GM23248 (cell line): ENCODE measurements around the gene FNTB. TPM values are rescaled to one million over a fixed set of nuclear protein-coding genes. Genes with fewer than 3 reads are reported as not detected.

Experiments
- DNase-seq: peaks from one replicate; pipeline ENCODE4 v3.0.0-alpha.2; 2015
- H2AFZ ChIP-seq: fragments of 200-600 bp; sonication (generic); 2 replicates; pipeline ENCODE4 v1.6.1; 2016; ENCODE audit warnings: antibody characterized with exemption
- H3F3A ChIP-seq: fragments of 200-600 bp; sonication (generic); 2 replicates; pipeline ENCODE4 v1.6.1; 2016; ENCODE audit warnings: mild to moderate bottlenecking, antibody characterized with exemption, mixed run types; ENCODE audit not compliant: insufficient read depth
- H3K27ac ChIP-seq: fragments of 200-600 bp; sonication (generic); 2 replicates; pipeline ENCODE4 v1.5.1; 2016; ENCODE audit warnings: mild to moderate bottlenecking
- H3K27me3 ChIP-seq: fragments of 200-600 bp; sonication (generic); replicated peaks from 2 replicates; pipeline ENCODE4 v1.6.1; 2016; ENCODE audit warnings: mild to moderate bottlenecking; ENCODE audit not compliant: insufficient read depth
- H3K36me3 ChIP-seq: fragments of 200-600 bp; sonication (generic); 2 replicates; pipeline ENCODE4 v1.6.1; 2016; ENCODE audit warnings: low read depth, mild to moderate bottlenecking
- H3K4me1 ChIP-seq: fragments of 200-600 bp; sonication (generic); 2 replicates; pipeline ENCODE4 v1.6.1; 2016; ENCODE audit warnings: mild to moderate bottlenecking; ENCODE audit not compliant: insufficient read depth
- H3K4me2 ChIP-seq: fragments of 200-600 bp; sonication (generic); one replicate; pipeline ENCODE4 v1.6.1; 2016; ENCODE audit warnings: mild to moderate bottlenecking; ENCODE audit not compliant: unreplicated experiment
- H3K4me3 ChIP-seq: fragments of 200-600 bp; sonication (generic); 2 replicates; pipeline ENCODE4 v1.5.1; 2016; ENCODE audit warnings: mild to moderate bottlenecking
- H3K79me2 ChIP-seq: fragments of 200-600 bp; sonication (generic); 2 replicates; pipeline ENCODE4 v1.6.1; 2016; ENCODE audit warnings: mild to moderate bottlenecking; ENCODE audit not compliant: insufficient read depth
- H3K9ac ChIP-seq: fragments of 200-600 bp; sonication (generic); 2 replicates; pipeline ENCODE4 v1.6.1; 2016; ENCODE audit warnings: mild to moderate bottlenecking
- H3K9me2 ChIP-seq: fragments of 200-600 bp; sonication (generic); 2 replicates; pipeline ENCODE4 v1.6.1; 2016; ENCODE audit warnings: mixed run types, mild to moderate bottlenecking, moderate library complexity; ENCODE audit not compliant: insufficient read depth
- H3K9me3 ChIP-seq: fragments of 200-600 bp; sonication (generic); one replicate; pipeline ENCODE4 v1.6.1; 2017; ENCODE audit warnings: low read depth
- H4K20me1 ChIP-seq: fragments of 200-600 bp; sonication (generic); 2 replicates; pipeline ENCODE4 v1.6.0; 2016; ENCODE audit not compliant: insufficient read depth
- EZH2 ChIP-seq: fragments of 200-600 bp; sonication (generic); IDR thresholded peaks from 2 replicates; pipeline ENCODE4 v1.6.1; 2018; ENCODE audit warnings: antibody characterized with exemption, mild to moderate bottlenecking; ENCODE audit not compliant: insufficient read depth, poor library complexity, severe bottlenecking
- EZH2phosphoT487 ChIP-seq: fragments of 200-600 bp; sonication (generic); IDR thresholded peaks from 2 replicates; pipeline ENCODE4 v1.6.1; 2018; ENCODE audit warnings: antibody characterized with exemption, moderate library complexity, mild to moderate bottlenecking, low read depth; ENCODE audit not compliant: insufficient read depth
- WGBS, 2 experiments: methylation state at CpG; one replicate each; pipeline ENCODE4 v1.1.6; 2015 to 2017; ENCODE audit warnings: low lambda C conversion rate in 2 of 2, low coverage in 1 of 2; ENCODE audit errors: missing lambda C conversion rate in 2 of 2; 5-methylcytosine and 5-hydroxymethylcytosine counted together
- in situ Hi-C: fragments of 300-500 bp; cut with MboI; formaldehyde crosslinking; loops from 2 replicates; pipeline ENCODE4 v1.15.0; 2020
- polyA plus RNA-seq: library from polyadenylated mRNA; unstranded; fragments of >200 nt; fragmentation: Nextera tagmentation; extraction: Ambion mirVana; gene quantifications from 2 replicates; pipeline ENCODE4 v1.2.1, GENCODE V29; 2016
- total RNA-seq: library from RNA; depleted of rRNA; stranded (reverse); fragments of >200 nt; shearing (Covaris generic); gene quantifications from 2 replicates; pipeline ENCODE4 v1.2.3, GENCODE V29; 2014

The FNTB gene
- total and polyA plus RNA-seq, 2 experiments from 2014 or later = 15.5 to 19.5 TPM

DNA sequence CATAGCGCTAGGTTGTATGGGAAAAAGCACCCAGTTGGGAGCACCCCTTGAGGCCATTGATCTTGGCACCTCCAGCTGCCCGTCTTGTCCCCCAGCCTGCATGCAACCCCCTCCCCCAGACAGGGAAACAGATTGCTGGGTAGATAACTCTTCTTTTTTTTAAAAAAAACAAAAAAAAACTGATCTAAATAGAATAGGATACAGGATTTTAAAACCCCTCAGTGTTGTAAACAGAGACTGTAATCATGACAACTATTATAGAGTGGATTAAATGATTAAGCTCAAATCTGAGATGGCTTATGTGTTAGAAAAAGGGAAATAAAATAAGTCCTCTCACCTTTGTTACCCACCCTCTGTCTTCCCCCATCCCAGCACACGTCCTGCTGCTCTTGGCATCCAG is 66.8 kb downstream of the FNTB start:
- Histone ChIP-seq H3K4me2 (no peak overlapping the region), H4K20me1 (no peaks in the 10 kb centered on the region), H3F3A (peaks cover 11% of the 10 kb centered on the region; the same call in 1 of the 2 replicates), H3K9me3 (no peaks in the 10 kb centered on the region), H3K4me3 (no peak overlapping the region), H3K79me2 (no peaks in the 10 kb centered on the region), H3K9ac (no peak overlapping the region), H3K27me3 (no peaks in the 10 kb centered on the region), H3K9me2 (no peaks in the 10 kb centered on the region), H3K27ac (no peak overlapping the region), H2AFZ (no peak overlapping the region), H3K36me3 (0 out of 2 replicates have a peak, but pooled peaks cover 3% of the 10 kb centered on the region), H3K4me1 (no peaks in the 10 kb centered on the region)
- DNase-seq = no peak
- TF ChIP-seq EZH2phosphoT487 = no peak
- TF ChIP-seq EZH2 = no peak
- in situ Hi-C loops = no loop called here
- 87 to 89% methylated on average over 2 to 3 of the region's 3 CpGs for WGBS, 2 experiments

DNA sequence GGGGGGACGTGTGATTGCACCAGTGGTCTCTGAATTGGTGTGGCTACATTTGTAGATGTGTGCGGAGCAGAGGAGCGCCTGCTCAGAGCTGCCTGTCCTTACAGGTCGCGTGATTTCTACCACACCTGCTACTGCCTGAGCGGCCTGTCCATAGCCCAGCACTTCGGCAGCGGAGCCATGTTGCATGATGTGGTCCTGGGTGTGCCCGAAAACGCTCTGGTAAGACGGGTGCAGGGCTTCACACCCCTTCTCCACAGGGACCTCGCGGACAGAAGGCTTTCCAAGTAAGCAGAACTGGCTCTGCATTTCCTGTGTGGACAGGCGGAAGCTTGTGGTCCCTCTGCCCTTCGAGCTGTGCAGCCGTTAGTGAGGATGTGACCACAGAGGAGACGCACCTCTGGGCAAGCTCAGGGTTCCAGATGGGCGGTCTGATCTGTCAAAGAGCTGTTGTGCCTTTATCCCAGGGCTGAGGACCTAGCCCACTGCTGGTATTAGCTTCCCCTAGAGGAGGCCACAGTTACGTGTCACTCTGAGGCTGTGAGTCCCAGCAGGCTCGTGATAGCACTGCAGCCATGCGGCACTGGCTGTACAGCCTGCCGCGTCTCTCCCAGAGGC is 67.9 kb downstream of the FNTB start:
- Histone ChIP-seq H4K20me1 (no peaks in the 10 kb centered on the region), H3K36me3 (no peaks in the 10 kb centered on the region), H3K9me2 (no peaks in the 10 kb centered on the region), H2AFZ (no peak overlapping the region), H3K9ac (no peak overlapping the region), H3K79me2 (no peaks in the 10 kb centered on the region), H3K4me1 (no peaks in the 10 kb centered on the region), H3K4me3 (no peak overlapping the region), H3K9me3 (no peaks in the 10 kb centered on the region), H3K4me2 (no peak overlapping the region), H3K27ac (no peak overlapping the region), H3F3A (peaks cover 8% of the 10 kb centered on the region; the same call in 1 of the 2 replicates), H3K27me3 (no peaks in the 10 kb centered on the region)
- no peak for DNase-seq
- TF ChIP-seq EZH2 (no peak), EZH2phosphoT487 (no peak)
- in situ Hi-C loops = no loop called here
- WGBS, 2 experiments = 93 to 94% methylated on average over 21 to 23 of the region's 23 CpGs

DNA sequence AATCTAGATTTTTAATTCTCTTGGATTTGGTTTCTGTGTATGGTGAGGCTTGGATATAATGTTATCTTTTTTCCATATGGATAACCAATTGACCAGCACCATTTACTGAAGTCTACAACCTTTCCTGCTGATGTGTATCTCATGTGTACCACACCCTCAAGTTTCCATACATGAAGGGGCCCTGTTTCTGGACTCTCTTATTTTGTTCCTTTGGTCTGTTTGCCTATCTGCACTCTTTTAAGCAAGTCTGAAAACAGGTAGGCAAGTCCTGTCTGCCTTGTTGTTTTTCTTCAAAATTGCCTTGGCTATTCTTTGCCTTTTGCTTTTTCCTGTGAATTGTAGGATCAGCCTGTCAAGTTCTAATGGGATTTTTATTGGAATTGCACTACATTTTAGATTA is 71.0 kb downstream of the FNTB start:
- no peaks in the 10 kb centered on the region for H4K20me1 ChIP-seq
- H3K27ac ChIP-seq = no peak overlapping the region
- in situ Hi-C loops = no loop called here
- H3K36me3 ChIP-seq = 0 out of 2 replicates have a peak, but pooled peaks cover 7% of the 10 kb centered on the region
- no peaks in the 10 kb centered on the region for H3K9me2 ChIP-seq
- H3K4me2 ChIP-seq = no peak overlapping the region
- no peaks in the 10 kb centered on the region for H3K79me2 ChIP-seq
- no peaks in the 10 kb centered on the region for H3K27me3 ChIP-seq
- H3K4me3 ChIP-seq = no peak overlapping the region
- H3K4me1 ChIP-seq = no peaks in the 10 kb centered on the region
- no peak for TF ChIP-seq EZH2phosphoT487
- no peak for TF ChIP-seq EZH2
- H3K9ac ChIP-seq = no peak overlapping the region
- H3K9me3 ChIP-seq = no peaks in the 10 kb centered on the region
- peaks cover 8% of the 10 kb centered on the region; the same call in 1 of the 2 replicates for H3F3A ChIP-seq
- no peak overlapping the region for H2AFZ ChIP-seq
- no peak for DNase-seq

DNA sequence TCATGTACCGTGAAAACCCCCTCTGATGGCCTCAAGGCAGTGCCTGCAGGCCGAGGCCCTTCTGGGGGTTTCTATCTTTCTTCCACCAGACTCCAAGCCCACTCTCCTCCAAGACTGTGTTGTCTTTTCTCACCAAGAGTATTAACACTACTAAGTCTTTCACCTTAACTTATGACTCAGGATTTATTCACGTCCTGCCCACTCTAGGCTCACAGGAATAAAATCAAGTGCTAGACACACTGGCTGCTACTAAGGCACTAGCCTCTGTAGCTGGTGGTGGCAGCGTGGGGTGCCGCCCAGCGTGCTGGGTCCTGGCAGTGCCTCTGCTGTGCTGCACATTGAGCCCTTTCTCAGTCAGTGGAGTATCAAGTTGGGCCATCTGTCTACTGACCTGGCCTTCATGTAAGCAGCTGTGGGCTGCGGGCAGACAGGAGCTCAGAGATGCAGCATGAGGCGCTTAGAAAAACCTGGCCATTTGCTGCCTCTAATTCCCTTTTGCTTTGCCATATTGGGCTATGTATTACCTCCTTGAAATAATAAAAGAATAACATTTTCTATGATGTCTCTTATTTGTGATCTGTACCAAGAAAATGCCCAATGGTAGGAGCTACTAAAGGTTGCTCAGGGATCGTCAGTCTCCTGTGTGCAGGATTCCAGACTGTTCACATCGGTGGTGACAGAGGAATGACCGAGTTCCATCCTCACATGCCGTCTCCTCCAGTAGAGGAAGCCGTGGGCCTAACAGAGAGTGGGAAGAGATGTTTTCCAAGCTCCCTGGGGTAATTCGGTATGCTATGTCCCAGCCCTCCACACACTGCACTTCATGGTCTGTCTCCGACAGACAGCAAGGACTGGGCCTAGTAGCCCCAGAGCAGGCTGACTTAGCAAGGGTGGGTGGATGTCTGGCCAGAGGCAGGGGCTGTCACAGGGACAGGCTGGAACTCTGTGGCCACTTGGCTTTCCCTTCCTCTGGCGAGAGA is 75.7 kb downstream of the FNTB start:
- Histone ChIP-seq H3K9ac (no peak overlapping the region), H3K4me2 (no peak overlapping the region), H3K4me3 (no peak overlapping the region), H4K20me1 (no peaks in the 10 kb centered on the region), H3K4me1 (no peaks in the 10 kb centered on the region), H3F3A (peaks cover 7% of the 10 kb centered on the region; the same call in 1 of the 2 replicates), H2AFZ (no peak overlapping the region), H3K36me3 (peaks cover 14% of the 10 kb centered on the region; the same call in 1 of the 2 replicates), H3K9me2 (no peaks in the 10 kb centered on the region), H3K27ac (no peak overlapping the region), H3K27me3 (no peaks in the 10 kb centered on the region), H3K9me3 (no peaks in the 10 kb centered on the region), H3K79me2 (no peaks in the 10 kb centered on the region)
- TF ChIP-seq EZH2phosphoT487 (no peak), EZH2 (no peak)
- peak; percentile 24 for DNase-seq
- in situ Hi-C loops = no loop called here
- WGBS, 2 experiments = 87 to 90% methylated on average over 16 of the region's 16 CpGs
